ENCODE data around the gene FBXL17. TPM values are rescaled to one million over a fixed set of nuclear protein-coding genes. Genes with fewer than 3 reads are reported as not detected.

The FBXL17 gene
- total RNA-seq, 2 experiments from 2014 or later, result 13.5 to 17.4 TPM

- POLR2A ChIA-PET, result no interaction called here
- Mint-ChIP-seq H3K27ac (no peak overlapping the region), H3K9me3 (no peaks in the 10 kb centered on the region), H3K27me3 (no peaks in the 10 kb centered on the region), H3K4me1 (no peaks in the 10 kb centered on the region), H3K36me3 (peaks cover 11% of the 10 kb centered on the region), H3K4me3 (no peak overlapping the region)
- ATAC-seq (ENCODE audit: low read depth) (no peak), DNase-seq (no peak)
Observed at GRCh38 chr5:108366500-108366899, 15.4 kb downstream of the FBXL17 start.

DNA sequence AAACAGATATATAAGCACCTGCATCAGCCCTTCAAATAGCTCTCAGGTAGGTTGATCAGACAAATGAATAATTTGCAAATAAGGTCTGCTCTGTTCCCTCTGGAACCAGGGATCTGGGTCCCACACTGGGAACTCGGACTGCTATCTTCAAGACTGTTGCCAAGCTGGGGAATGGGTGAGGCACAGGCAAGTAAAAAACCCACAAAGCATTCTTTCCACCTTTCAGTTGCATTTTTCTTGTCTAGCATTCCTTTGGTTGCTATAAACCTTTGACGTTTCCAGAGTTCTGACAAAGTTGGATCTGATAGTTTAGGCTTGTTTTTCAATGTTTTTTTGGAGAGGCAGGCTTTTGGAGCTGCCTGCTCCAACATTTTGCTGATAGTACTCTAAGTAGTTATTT lies 20.1 kb downstream of the FBXL17 start:
- no peak for ATAC-seq (ENCODE audit: low read depth)
- Mint-ChIP-seq H3K36me3 (peaks cover 9% of the 10 kb centered on the region), H3K9me3 (no peaks in the 10 kb centered on the region), H3K4me3 (no peak overlapping the region), H3K27me3 (no peaks in the 10 kb centered on the region), H3K4me1 (no peaks in the 10 kb centered on the region), H3K27ac (no peak overlapping the region)
- DNase-seq, result no peak
- POLR2A ChIA-PET, result no interaction called here

DNA sequence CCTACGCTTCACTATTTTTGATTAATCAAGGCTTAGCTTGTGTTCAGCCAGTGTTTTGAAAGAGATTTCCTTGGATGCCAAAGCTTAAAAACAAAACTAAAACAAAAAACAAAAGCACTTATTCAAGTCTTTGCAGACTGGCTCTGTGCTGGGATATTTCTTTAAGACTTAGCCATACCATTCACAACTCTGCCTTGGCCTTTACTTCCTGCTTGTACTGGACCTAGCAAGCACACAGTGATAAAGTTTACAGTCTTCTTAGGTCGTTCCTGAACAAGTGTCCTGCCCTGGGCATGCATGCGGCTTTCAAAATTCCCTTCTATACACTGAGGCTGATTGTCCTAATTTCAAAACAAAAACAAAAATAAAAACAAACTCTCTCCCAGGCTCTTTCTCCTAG lies 20.7 kb downstream of the FBXL17 start:
- H3K27ac Mint-ChIP-seq, result no peak overlapping the region
- ATAC-seq (ENCODE audit: low read depth), result no peak
- POLR2A ChIA-PET, result no interaction called here
- no peaks in the 10 kb centered on the region for H3K27me3 Mint-ChIP-seq
- no peak for DNase-seq
- peaks cover 9% of the 10 kb centered on the region for H3K36me3 Mint-ChIP-seq
- H3K4me1 Mint-ChIP-seq, result no peaks in the 10 kb centered on the region
- no peaks in the 10 kb centered on the region for H3K9me3 Mint-ChIP-seq
- H3K4me3 Mint-ChIP-seq, result no peak overlapping the region

- Mint-ChIP-seq H3K4me3 (no peak overlapping the region), H3K27ac (no peak overlapping the region), H3K36me3 (peaks cover 9% of the 10 kb centered on the region), H3K9me3 (no peaks in the 10 kb centered on the region), H3K4me1 (no peaks in the 10 kb centered on the region), H3K27me3 (no peaks in the 10 kb centered on the region)
- DNase-seq, result no peak
- POLR2A ChIA-PET, result no interaction called here
- no peak for ATAC-seq (ENCODE audit: low read depth)
Observed at GRCh38 chr5:108360280-108360679, 21.6 kb downstream of the FBXL17 start.

DNA sequence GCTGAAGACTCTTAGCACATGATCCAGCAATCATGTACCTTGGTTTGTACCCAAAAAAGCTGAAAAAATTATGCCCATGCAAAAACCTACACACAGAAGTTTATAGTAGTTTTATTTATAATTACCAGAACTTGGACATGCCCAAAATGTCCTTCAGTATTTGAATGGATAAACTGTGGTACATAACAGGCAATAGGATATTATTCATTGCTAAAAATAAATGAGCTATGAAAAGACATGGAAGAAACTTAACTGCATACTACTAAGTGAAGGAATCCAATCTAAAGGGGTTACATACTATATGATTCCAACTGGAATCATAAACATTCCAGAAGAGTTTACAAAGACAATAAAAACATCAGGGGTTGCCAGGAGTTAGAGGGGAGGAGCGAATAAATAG lies 25.6 kb downstream of the FBXL17 start:
- Mint-ChIP-seq H3K27me3 (no peaks in the 10 kb centered on the region), H3K4me3 (no peak overlapping the region), H3K36me3 (peaks cover 3% of the 10 kb centered on the region), H3K27ac (no peak overlapping the region), H3K9me3 (no peaks in the 10 kb centered on the region), H3K4me1 (peaks cover 3% of the 10 kb centered on the region)
- no peak for ATAC-seq (ENCODE audit: low read depth)
- no peak for DNase-seq
- POLR2A ChIA-PET, result interaction anchor here (1.3 kb wide), 1 partner anchor 26 kb away, joined by 3 read pairs; the partner anchor contains the start of gene FBXL17

DNA sequence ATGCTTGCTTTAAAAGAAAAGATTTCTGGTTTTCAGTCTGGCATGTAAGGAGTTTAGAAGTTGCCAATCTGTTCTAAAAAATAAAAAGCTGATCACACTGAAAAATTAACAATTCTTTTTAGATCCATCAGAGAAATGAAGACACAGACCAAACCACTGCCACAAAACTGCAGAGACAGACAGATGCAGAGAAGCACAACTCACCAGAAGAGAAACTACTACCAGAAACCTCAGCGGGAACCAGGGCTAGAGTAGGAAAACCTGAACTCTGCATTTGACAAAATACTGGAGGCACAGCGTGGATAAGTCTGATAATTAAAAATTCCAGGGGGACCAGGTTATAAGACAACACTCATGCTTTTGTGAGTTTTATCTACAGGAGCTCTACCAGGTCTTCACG lies 28.8 kb downstream of the FBXL17 start:
- no peak for ATAC-seq (ENCODE audit: low read depth)
- POLR2A ChIA-PET, result no interaction called here
- H3K27me3 Mint-ChIP-seq, result no peaks in the 10 kb centered on the region
- no peaks in the 10 kb centered on the region for H3K9me3 Mint-ChIP-seq
- DNase-seq, result no peak
- no peak overlapping the region for H3K27ac Mint-ChIP-seq
- H3K4me1 Mint-ChIP-seq, result peaks cover 3% of the 10 kb centered on the region
- no peaks in the 10 kb centered on the region for H3K36me3 Mint-ChIP-seq
- H3K4me3 Mint-ChIP-seq, result no peak overlapping the region

GRCh38 chr5:108345541-108346171 lies 36.2 kb downstream of the FBXL17 start:
- Mint-ChIP-seq H3K4me1 (no peaks in the 10 kb centered on the region), H3K27ac (no peak overlapping the region), H3K4me3 (no peak overlapping the region), H3K9me3 (no peaks in the 10 kb centered on the region), H3K27me3 (no peaks in the 10 kb centered on the region), H3K36me3 (peaks cover 1% of the 10 kb centered on the region)
- POLR2A ChIA-PET, result no interaction called here
- ATAC-seq (ENCODE audit: low read depth) (peak; percentile 54), DNase-seq (no peak)

DNA sequence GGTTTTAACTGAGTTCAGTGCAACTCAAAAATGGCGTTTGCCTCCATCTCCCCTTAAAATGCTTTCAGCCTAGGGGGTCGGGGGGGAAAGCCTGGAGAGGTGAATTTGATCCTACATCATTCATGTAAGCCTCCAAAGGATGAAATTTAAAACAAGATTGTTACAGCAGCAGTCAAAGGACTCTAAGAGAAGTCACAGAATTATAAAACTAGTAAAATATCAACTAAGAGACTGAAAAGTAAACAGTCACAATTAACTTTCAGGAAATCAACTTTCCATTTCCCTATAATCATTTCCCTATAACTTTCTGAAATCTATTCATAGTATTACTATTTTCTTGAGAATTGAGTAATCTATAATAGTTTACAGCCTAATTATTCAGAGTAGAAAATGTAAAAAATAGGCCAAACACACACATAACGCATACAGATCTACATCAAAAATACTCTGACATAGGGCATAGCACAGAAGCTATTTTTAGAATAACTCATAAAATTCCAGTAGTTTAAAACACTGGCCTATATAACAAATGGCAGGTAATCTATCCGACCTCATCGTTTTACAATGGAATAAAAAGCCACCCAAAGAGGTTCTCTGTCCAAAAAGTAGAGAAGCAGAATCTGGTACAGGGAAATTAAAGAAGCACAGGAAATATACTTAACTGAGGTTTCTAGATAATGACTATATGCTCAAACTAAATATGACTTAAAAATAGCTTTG lies 37.6 kb downstream of the FBXL17 start:
- Mint-ChIP-seq H3K27ac (no peak overlapping the region), H3K27me3 (no peaks in the 10 kb centered on the region), H3K36me3 (peaks cover 2% of the 10 kb centered on the region), H3K4me1 (no peaks in the 10 kb centered on the region), H3K4me3 (no peak overlapping the region), H3K9me3 (no peaks in the 10 kb centered on the region)
- no peak for ATAC-seq (ENCODE audit: low read depth)
- no peak for DNase-seq
- POLR2A ChIA-PET, result no interaction called here

GRCh38 chr5:108341866-108342265 lies 40.0 kb downstream of the FBXL17 start:
- no peaks in the 10 kb centered on the region for H3K27me3 Mint-ChIP-seq
- no peak overlapping the region for H3K4me3 Mint-ChIP-seq
- peaks cover 4% of the 10 kb centered on the region for H3K36me3 Mint-ChIP-seq
- POLR2A ChIA-PET, result no interaction called here
- DNase-seq (no peak), ATAC-seq (ENCODE audit: low read depth) (no peak)
- no peak overlapping the region for H3K27ac Mint-ChIP-seq
- H3K4me1 Mint-ChIP-seq, result no peaks in the 10 kb centered on the region
- H3K9me3 Mint-ChIP-seq, result no peaks in the 10 kb centered on the region

DNA sequence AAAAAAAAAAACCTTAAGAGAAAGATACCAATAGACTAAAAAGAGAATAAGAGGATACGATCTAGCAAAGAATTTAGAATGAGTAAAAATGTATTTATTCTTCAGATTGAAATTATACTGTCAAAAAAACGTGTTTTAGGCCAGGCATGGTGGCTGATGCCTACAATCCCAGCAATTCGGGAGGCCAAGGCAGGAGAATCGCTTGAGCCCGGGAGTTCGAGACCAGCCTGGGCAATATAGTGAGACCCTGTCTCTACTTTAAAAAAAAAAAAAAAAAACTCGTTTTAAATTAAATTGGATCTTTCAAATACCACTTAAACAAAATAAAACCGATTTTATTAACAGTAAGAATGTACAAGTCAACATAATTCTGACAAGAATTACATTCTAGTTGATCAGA lies 41.8 kb downstream of the FBXL17 start:
- Mint-ChIP-seq H3K27ac (no peak overlapping the region), H3K36me3 (peaks cover 4% of the 10 kb centered on the region), H3K27me3 (no peaks in the 10 kb centered on the region), H3K9me3 (no peaks in the 10 kb centered on the region), H3K4me3 (no peak overlapping the region), H3K4me1 (no peaks in the 10 kb centered on the region)
- POLR2A ChIA-PET, result no interaction called here
- no peak for DNase-seq
- ATAC-seq (ENCODE audit: low read depth), result no peak

DNA sequence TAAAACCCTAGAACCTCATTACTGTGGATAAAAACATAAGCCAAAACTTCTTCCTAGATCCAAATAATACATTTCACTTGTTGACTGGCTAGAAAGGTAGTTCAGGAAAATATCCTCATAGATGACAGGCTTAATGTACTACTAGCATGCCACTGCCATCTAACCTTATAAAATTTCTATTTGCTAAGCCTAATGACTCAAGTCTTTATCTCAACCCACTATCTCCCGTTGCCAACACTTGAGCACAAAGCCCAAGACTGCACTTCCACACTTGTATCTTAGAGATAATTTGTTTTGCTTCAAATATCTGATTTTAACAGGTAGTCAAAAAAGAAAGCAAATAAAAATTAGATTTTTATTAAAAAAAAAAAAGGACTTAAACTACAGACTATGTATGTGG lies 42.7 kb downstream of the FBXL17 start:
- Mint-ChIP-seq H3K27ac (no peak overlapping the region), H3K27me3 (no peaks in the 10 kb centered on the region)
- POLR2A ChIA-PET, result no interaction called here

DNA sequence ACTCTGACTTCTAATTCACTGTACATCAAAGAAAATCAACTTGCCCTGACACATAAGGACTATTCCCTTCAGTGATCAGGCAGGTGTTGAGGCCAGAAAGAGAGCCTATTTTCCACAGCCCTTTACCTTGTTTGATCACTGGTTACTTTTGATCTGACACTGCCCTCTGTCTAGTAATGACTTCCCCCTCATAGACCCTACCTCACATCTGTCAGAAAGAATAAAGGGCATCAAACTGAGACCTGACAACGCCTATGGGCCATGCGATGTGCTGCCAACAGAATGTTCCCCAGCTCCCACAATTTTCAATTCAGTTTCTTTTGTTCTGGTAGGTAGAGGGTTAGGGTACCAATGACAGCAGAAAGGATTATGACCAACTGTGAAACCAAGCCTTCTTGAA lies 47.7 kb downstream of the FBXL17 start:
- Mint-ChIP-seq H3K9me3 (no peaks in the 10 kb centered on the region), H3K4me3 (no peak overlapping the region), H3K27me3 (no peaks in the 10 kb centered on the region), H3K27ac (no peak overlapping the region), H3K36me3 (peaks cover 5% of the 10 kb centered on the region), H3K4me1 (no peaks in the 10 kb centered on the region)
- DNase-seq (no peak), ATAC-seq (ENCODE audit: low read depth) (no peak)
- POLR2A ChIA-PET, result no interaction called here

More for the DNA sequence above, 42.7 kb downstream of the FBXL17 start:
- Mint-ChIP-seq H3K9me3 (no peaks in the 10 kb centered on the region), H3K4me1 (no peaks in the 10 kb centered on the region), H3K4me3 (no peak overlapping the region), H3K36me3 (peaks cover 5% of the 10 kb centered on the region)
- DNase-seq, result no peak
- no peak for ATAC-seq (ENCODE audit: low read depth)

GRCh38 chr5:108326982-108327381 lies 54.9 kb downstream of the FBXL17 start:
- Mint-ChIP-seq H3K4me1 (no peaks in the 10 kb centered on the region), H3K4me3 (no peak overlapping the region), H3K36me3 (peaks cover 7% of the 10 kb centered on the region), H3K9me3 (no peaks in the 10 kb centered on the region), H3K27me3 (no peaks in the 10 kb centered on the region), H3K27ac (no peak overlapping the region)
- DNase-seq (no peak), ATAC-seq (ENCODE audit: low read depth) (no peak)
- POLR2A ChIA-PET, result no interaction called here

GRCh38 chr5:108324886-108325285 lies 57.0 kb downstream of the FBXL17 start:
- Mint-ChIP-seq H3K4me1 (no peaks in the 10 kb centered on the region), H3K27ac (no peak overlapping the region), H3K27me3 (no peaks in the 10 kb centered on the region), H3K36me3 (peaks cover 7% of the 10 kb centered on the region), H3K9me3 (no peaks in the 10 kb centered on the region), H3K4me3 (no peak overlapping the region)
- DNase-seq (no peak), ATAC-seq (ENCODE audit: low read depth) (no peak)
- POLR2A ChIA-PET, result no interaction called here

Data from activated naive CD8-positive, alpha-beta T cell treated with anti-CD3 and anti-CD28 coated beads, Interleukin-2, amount 10 ng/mL, durations not matched to agents 7 days and 5 days (primary cell).